Measurements from ENCODE around the gene NFRKB. TPM values are rescaled to one million over a fixed set of nuclear protein-coding genes. Genes with fewer than 3 reads are reported as not detected.

Gene NFRKB
- total RNA-seq, 4 donors from 2014 or later, result 25.8 to 34.1 (median 28.4) TPM

GRCh38 chr11:129846508-129847335, 48.7 kb downstream of the NFRKB start:
- no peak for ATAC-seq

More at GRCh38 chr11:129846508-129847335, 48.7 kb downstream of the NFRKB start:
- TF ChIP-seq EP300 (IDR thresholded peaks at IDR 0.05) (no peak), CTCF (IDR thresholded peaks at IDR 0.05) (no peak), POLR2AphosphoS5 (IDR thresholded peaks at IDR 0.05) (no peak)
- no peak overlapping the region for H3K4me3 ChIP-seq
- H3K36me3 ChIP-seq, result no peaks in the 10 kb centered on the region
- no peaks in the 10 kb centered on the region for H3K27me3 ChIP-seq
- no peaks in the 10 kb centered on the region for H3K9me3 ChIP-seq
- WGBS, 2 donors (ENCODE audit: low coverage in 1 of 2), result 54 to 57% methylated on average over 5 to 6 of the region's 6 CpGs
- no peaks in the 10 kb centered on the region for H3K4me1 ChIP-seq
- no peak overlapping the region for H3K27ac ChIP-seq

Other genes with a start within 250 kb of the NFRKB start
- 1 to 10 TPM in 1 of 4 donors, under 1 TPM in 1, not detected in 2; 0.47 to 3.9 TPM for gene TMEM45B, start 79.7 kb downstream of the NFRKB start, total RNA-seq
- gene PRDM10, start 107.3 kb upstream of the NFRKB start, total RNA-seq, result 10 to 100 TPM in 1 of 4 donors, 1 to 10 TPM in 3; 6.6 to 12.0 (median 7.4) TPM
- 100 to 1,000 TPM; 386 to 533 (median 452) TPM for gene APLP2, start 174.3 kb upstream of the NFRKB start, total RNA-seq

All from gastroesophageal sphincter (tissue), 4 donors.